Neural cell (in vitro differentiated cells): ENCODE measurements around the gene KIF6. TPM values are rescaled to one million over a fixed set of nuclear protein-coding genes. Genes with fewer than 3 reads are reported as not detected.

Experiments used
- H2AFZ ChIP-seq: fragments of 200-600, 300-800 bp; sonication (generic), shearing (Covaris generic); 2 replicates; pipeline ENCODE4 v1.6.0; 2014; ENCODE audit warnings: low read depth, mild to moderate bottlenecking, antibody characterized with exemption, low read length, moderate library complexity
- H3F3A ChIP-seq: fragments of 200-600 bp; shearing (Covaris generic); 2 replicates; pipeline ENCODE4 v1.6.1; 2016; ENCODE audit warnings: mild to moderate bottlenecking, moderate library complexity, mixed read lengths, antibody characterized with exemption, low read length; ENCODE audit not compliant: insufficient read depth, poor library complexity, severe bottlenecking
- H3K27ac ChIP-seq: fragments of 200-600, 300-800 bp; sonication (generic), shearing (Covaris generic); 2 replicates; pipeline ENCODE4 v1.5.1; 2014; ENCODE audit warnings: mild to moderate bottlenecking, low read length, moderate library complexity
- H3K27me3 ChIP-seq: fragments of 300-800, 200-600 bp; sonication (generic), shearing (Covaris generic); 2 replicates; pipeline ENCODE4 v1.6.0; 2014; ENCODE audit warnings: mild to moderate bottlenecking, low read depth, low read length, moderate library complexity; ENCODE audit not compliant: insufficient read depth
- H3K36me3 ChIP-seq: fragments of 300-800, 200-600 bp; sonication (generic), shearing (Covaris generic); 2 replicates; pipeline ENCODE4 v1.5.1; 2014; ENCODE audit warnings: mild to moderate bottlenecking, antibody characterized with exemption, low read length, moderate library complexity; ENCODE audit not compliant: insufficient read depth
- H3K4me2 ChIP-seq: fragments of 300-800, 200-600 bp; sonication (generic), shearing (Covaris generic); 2 replicates; pipeline ENCODE4 v1.6.0; 2014; ENCODE audit warnings: mild to moderate bottlenecking, low read length
- H3K4me3 ChIP-seq: fragments of 300-800, 200-600 bp; sonication (generic), shearing (Covaris generic); 2 replicates; pipeline ENCODE4 v1.5.1; 2014; ENCODE audit warnings: mild to moderate bottlenecking, low read length, moderate library complexity
- H3K79me2 ChIP-seq: fragments of 200-600 bp; shearing (Covaris generic); replicated peaks from 2 replicates; pipeline ENCODE4 v1.6.0; 2014; ENCODE audit warnings: mild to moderate bottlenecking, low read length, moderate library complexity; ENCODE audit not compliant: insufficient read depth
- H3K9ac ChIP-seq: fragments of 300-800, 200-600 bp; sonication (generic), shearing (Covaris generic); 2 replicates; pipeline ENCODE4 v1.6.1; 2016; ENCODE audit warnings: mild to moderate bottlenecking, low read length, mixed read lengths
- H3K9me2 ChIP-seq: fragments of 200-600 bp; shearing (Covaris generic); 2 replicates; pipeline ENCODE4 v1.6.1; 2016; ENCODE audit warnings: mild to moderate bottlenecking, low read length, mixed read lengths; ENCODE audit not compliant: insufficient read depth
- H3K9me3 ChIP-seq: fragments of 200-600, 300-800 bp; sonication (generic), shearing (Covaris generic); 2 replicates; pipeline ENCODE4 v1.6.1; 2016; ENCODE audit warnings: mild to moderate bottlenecking, mixed run types, low read length, moderate library complexity, mixed read lengths
- H4K20me1 ChIP-seq: fragments of 200-600 bp; shearing (Covaris generic); 2 replicates; pipeline ENCODE4 v1.6.1; 2016; ENCODE audit warnings: mild to moderate bottlenecking, mixed run types; ENCODE audit not compliant: insufficient read depth
- EP300 ChIP-seq: fragments of 450-650 bp; conservative IDR thresholded peaks from 2 replicates; pipeline ENCODE4 v1.6.1; 2014; ENCODE audit warnings: antibody characterized with exemption, mild to moderate bottlenecking, moderate library complexity; ENCODE audit not compliant: poor library complexity, severe bottlenecking
- EZH2 ChIP-seq: fragments of 200-600, 300-800 bp; shearing (Covaris generic), sonication (generic); IDR thresholded peaks from 2 replicates; pipeline ENCODE4 v1.6.1; 2014; ENCODE audit warnings: antibody characterized with exemption, low read length, borderline replicate concordance, mild to moderate bottlenecking; ENCODE audit not compliant: insufficient read depth, poor library complexity, severe bottlenecking
- MXI1 ChIP-seq: fragments of 450-650 bp; conservative IDR thresholded peaks from 2 replicates; pipeline ENCODE4 v1.6.1; 2014; ENCODE audit warnings: antibody characterized with exemption, mild to moderate bottlenecking; ENCODE audit not compliant: poor library complexity, severe bottlenecking
- POLR2AphosphoS5 ChIP-seq: IDR thresholded peaks from 2 replicates; pipeline ENCODE4 v1.6.1; 2012
- RAD21 ChIP-seq: fragments of 450-650 bp; conservative IDR thresholded peaks from 2 replicates; pipeline ENCODE4 v1.6.1; 2014; ENCODE audit warnings: antibody characterized with exemption, mild to moderate bottlenecking, moderate library complexity
- SMC3 ChIP-seq: fragments of 450-650 bp; conservative IDR thresholded peaks from 2 replicates; pipeline ENCODE4 v1.6.1; 2014; ENCODE audit warnings: antibody characterized with exemption, mild to moderate bottlenecking, moderate library complexity; ENCODE audit not compliant: poor library complexity
- TAF1 ChIP-seq: IDR thresholded peaks from 2 replicates; pipeline ENCODE4 v1.6.1; 2012; ENCODE audit warnings: low read depth
- polyA plus RNA-seq: library from polyadenylated mRNA; depleted of rRNA; stranded (reverse); fragments of >200 nt; gene quantifications from 2 replicates; pipeline ENCODE4 v1.2.3, GENCODE V29; 2014
- TF ChIP-seq, protein P1 (sequence below): fragments of 450-650 bp; IDR thresholded peaks from 2 replicates; pipeline ENCODE4 v1.5.1; 2014; ENCODE audit warnings: antibody characterized with exemption, mild to moderate bottlenecking, moderate library complexity; ENCODE audit not compliant: poor library complexity, severe bottlenecking
- TF ChIP-seq, protein P2 (sequence below): IDR thresholded peaks from 2 replicates; pipeline ENCODE4 v1.6.1; 2012; ENCODE audit warnings: borderline replicate concordance

KIF6 gene
- polyA plus RNA-seq, 1 donor from 2014 or later: 2.1 TPM

DNA sequence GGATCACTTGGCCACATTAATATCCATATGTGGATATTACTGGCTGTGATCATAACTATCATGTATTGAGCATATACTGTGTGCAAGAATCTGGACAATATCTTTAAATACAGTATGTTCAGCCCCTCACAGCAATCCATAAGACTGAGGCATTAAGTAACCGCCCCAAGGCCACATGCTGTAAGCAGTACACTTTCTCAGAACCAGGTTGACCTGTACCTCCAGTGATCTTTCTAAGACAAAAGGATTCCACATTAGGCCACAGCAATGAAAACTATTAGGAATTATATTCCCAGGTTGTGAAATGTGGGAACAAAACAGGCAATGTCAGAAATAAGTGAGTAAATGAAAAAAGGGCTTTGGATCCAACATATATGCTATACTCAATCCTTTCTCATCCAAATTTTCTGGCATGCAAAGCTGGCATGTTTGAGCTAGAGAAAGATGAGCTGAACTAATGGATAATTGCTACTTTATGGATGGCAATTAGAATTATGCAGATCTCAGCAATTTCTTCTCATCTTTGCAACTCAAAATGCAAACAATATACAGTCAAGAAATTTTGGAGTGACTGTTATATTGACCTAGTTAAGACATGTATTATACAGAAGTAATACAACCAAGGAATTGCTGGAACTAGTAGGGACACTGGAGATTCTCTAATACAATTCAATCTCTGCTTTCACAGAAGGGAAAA, 86.9 kb downstream of the KIF6 start:
- Histone ChIP-seq H2AFZ (no peak overlapping the region), H3K9ac (no peak overlapping the region), H3K9me3 (no peaks in the 10 kb centered on the region), H3K27ac (no peak overlapping the region), H3K4me2 (no peak overlapping the region), H3F3A (no peaks in the 10 kb centered on the region), H3K4me3 (no peak overlapping the region), H3K27me3 (no peaks in the 10 kb centered on the region), H3K79me2 (no peaks in the 10 kb centered on the region), H4K20me1 (no peaks in the 10 kb centered on the region), H3K36me3 (no peaks in the 10 kb centered on the region), H3K9me2 (no peaks in the 10 kb centered on the region)
- TF ChIP-seq POLR2AphosphoS5: no peak
- no peak for TF ChIP-seq MXI1

DNA sequence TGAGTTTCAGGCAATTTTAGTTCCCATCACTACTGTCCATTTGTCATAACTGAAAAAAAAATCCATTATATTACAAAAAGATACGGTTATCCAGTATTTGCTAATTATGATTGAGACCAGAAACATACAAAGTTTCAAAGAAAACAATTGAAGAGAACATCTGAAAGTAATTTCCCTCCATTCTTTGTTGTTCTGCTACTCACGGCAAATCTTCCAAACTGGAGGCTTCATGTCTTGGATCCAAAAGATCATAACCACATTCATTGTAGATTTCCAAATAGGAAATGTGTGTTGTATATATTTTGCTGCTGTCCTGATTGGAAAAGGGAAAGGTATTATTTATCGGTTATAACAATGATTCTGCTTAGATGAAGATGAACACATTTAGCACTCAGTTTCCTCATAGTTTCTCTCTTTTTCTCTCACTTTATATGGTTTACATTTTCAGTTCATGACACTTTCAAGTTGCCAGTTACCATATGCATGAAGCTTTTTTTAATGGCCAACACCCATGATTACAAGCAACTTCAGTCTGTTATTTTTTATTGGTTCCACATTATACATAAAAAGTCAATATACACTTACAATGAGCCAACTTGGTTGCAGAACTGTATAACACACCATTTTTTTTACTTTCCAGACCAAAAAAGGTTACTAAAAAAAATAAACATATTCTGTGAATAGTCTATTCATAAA, 90.4 kb downstream of the KIF6 start:
- no peak overlapping the region for H3K27ac ChIP-seq
- H3K79me2 ChIP-seq: no peaks in the 10 kb centered on the region
- no peak overlapping the region for H3K4me3 ChIP-seq
- no peaks in the 10 kb centered on the region for H3F3A ChIP-seq
- no peaks in the 10 kb centered on the region for H3K36me3 ChIP-seq
- H3K9ac ChIP-seq: no peak overlapping the region
- no peak overlapping the region for H3K4me2 ChIP-seq
- TF ChIP-seq RAD21 (no peak), POLR2AphosphoS5 (no peak), SMC3 (no peak), EZH2 (no peak), MXI1 (no peak), EP300 (no peak), TAF1 (no peak)
- TF ChIP-seq, protein P1, sequence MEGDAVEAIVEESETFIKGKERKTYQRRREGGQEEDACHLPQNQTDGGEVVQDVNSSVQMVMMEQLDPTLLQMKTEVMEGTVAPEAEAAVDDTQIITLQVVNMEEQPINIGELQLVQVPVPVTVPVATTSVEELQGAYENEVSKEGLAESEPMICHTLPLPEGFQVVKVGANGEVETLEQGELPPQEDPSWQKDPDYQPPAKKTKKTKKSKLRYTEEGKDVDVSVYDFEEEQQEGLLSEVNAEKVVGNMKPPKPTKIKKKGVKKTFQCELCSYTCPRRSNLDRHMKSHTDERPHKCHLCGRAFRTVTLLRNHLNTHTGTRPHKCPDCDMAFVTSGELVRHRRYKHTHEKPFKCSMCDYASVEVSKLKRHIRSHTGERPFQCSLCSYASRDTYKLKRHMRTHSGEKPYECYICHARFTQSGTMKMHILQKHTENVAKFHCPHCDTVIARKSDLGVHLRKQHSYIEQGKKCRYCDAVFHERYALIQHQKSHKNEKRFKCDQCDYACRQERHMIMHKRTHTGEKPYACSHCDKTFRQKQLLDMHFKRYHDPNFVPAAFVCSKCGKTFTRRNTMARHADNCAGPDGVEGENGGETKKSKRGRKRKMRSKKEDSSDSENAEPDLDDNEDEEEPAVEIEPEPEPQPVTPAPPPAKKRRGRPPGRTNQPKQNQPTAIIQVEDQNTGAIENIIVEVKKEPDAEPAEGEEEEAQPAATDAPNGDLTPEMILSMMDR: no peak
- TF ChIP-seq, protein P2, sequence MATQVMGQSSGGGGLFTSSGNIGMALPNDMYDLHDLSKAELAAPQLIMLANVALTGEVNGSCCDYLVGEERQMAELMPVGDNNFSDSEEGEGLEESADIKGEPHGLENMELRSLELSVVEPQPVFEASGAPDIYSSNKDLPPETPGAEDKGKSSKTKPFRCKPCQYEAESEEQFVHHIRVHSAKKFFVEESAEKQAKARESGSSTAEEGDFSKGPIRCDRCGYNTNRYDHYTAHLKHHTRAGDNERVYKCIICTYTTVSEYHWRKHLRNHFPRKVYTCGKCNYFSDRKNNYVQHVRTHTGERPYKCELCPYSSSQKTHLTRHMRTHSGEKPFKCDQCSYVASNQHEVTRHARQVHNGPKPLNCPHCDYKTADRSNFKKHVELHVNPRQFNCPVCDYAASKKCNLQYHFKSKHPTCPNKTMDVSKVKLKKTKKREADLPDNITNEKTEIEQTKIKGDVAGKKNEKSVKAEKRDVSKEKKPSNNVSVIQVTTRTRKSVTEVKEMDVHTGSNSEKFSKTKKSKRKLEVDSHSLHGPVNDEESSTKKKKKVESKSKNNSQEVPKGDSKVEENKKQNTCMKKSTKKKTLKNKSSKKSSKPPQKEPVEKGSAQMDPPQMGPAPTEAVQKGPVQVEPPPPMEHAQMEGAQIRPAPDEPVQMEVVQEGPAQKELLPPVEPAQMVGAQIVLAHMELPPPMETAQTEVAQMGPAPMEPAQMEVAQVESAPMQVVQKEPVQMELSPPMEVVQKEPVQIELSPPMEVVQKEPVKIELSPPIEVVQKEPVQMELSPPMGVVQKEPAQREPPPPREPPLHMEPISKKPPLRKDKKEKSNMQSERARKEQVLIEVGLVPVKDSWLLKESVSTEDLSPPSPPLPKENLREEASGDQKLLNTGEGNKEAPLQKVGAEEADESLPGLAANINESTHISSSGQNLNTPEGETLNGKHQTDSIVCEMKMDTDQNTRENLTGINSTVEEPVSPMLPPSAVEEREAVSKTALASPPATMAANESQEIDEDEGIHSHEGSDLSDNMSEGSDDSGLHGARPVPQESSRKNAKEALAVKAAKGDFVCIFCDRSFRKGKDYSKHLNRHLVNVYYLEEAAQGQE: no peak
- H2AFZ ChIP-seq: no peak overlapping the region
- H3K9me3 ChIP-seq: no peaks in the 10 kb centered on the region
- H4K20me1 ChIP-seq: no peaks in the 10 kb centered on the region
- no peaks in the 10 kb centered on the region for H3K27me3 ChIP-seq
- H3K9me2 ChIP-seq: no peaks in the 10 kb centered on the region
